HCT116 (cell line): Measurements from ENCODE around the gene RSAD1.

Experiments
- FOSL1 ChIP-seq: IDR thresholded peaks from 2 replicates; pipeline ENCODE4 v1.6.1; 2012; ENCODE audit warnings: low read depth
- POLR2A ChIP-seq: IDR thresholded peaks from 2 replicates; pipeline ENCODE4 v1.7.0; 2011; ENCODE audit warnings: borderline replicate concordance; ENCODE audit not compliant: insufficient read depth, insufficient read length; ENCODE audit errors: extremely low read depth
- TF ChIP-seq, protein P1 (sequence below), 3 experiments: fragments of 200-600 bp in 1 of 3; sonication (generic) in 1 of 3; IDR thresholded peaks in 2 of 3; conservative IDR thresholded peaks in 1 of 3; 2 replicates each; pipeline ENCODE4 v1.5.1; 2012 to 2017; ENCODE audit warnings: low read depth in 2 of 3, low read length in 2 of 3, antibody characterized with exemption in 1 of 3, borderline replicate concordance in 1 of 3, control low read depth in 1 of 3, mild to moderate bottlenecking in 1 of 3, mixed read lengths in 1 of 3, mixed run types in 1 of 3, moderate library complexity in 1 of 3; ENCODE audit not compliant: insufficient read depth in 1 of 3
- TF ChIP-seq, protein P2 (sequence below): IDR thresholded peaks from 2 replicates; pipeline ENCODE4 v1.6.1; 2012

DNA sequence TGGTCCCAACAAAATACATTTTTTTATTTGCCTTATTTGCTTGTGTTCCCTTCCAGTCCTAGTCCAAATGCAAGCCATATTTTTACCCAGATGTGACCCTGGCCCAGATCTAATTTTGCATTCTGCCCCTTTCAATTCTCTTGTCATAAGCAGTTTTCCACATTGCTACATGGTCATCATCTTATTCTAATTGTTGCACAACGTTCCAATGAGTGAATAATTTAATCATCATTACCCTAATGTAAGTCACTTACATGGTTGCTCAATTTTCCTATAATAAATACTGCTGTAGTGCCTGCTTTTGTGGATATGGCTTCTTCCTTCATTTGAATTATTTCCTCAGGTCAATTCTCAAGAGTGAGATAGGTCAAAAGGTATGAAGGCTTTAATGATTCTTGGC, 12.8 kb downstream of the RSAD1 start:
- TF ChIP-seq FOSL1 (no peak), POLR2A (no peak)
- TF ChIP-seq, protein P1, sequence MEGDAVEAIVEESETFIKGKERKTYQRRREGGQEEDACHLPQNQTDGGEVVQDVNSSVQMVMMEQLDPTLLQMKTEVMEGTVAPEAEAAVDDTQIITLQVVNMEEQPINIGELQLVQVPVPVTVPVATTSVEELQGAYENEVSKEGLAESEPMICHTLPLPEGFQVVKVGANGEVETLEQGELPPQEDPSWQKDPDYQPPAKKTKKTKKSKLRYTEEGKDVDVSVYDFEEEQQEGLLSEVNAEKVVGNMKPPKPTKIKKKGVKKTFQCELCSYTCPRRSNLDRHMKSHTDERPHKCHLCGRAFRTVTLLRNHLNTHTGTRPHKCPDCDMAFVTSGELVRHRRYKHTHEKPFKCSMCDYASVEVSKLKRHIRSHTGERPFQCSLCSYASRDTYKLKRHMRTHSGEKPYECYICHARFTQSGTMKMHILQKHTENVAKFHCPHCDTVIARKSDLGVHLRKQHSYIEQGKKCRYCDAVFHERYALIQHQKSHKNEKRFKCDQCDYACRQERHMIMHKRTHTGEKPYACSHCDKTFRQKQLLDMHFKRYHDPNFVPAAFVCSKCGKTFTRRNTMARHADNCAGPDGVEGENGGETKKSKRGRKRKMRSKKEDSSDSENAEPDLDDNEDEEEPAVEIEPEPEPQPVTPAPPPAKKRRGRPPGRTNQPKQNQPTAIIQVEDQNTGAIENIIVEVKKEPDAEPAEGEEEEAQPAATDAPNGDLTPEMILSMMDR (IDR thresholded peaks at IDR 0.05 in 2 of 3, conservative IDR thresholded peaks at IDR 0.05 in 1 of 3; ENCODE audit: borderline replicate concordance in 1 of 3, insufficient read depth in 1 of 3, low read depth in 2 of 3, low read length in 2 of 3) = no peak
- TF ChIP-seq, protein P2, sequence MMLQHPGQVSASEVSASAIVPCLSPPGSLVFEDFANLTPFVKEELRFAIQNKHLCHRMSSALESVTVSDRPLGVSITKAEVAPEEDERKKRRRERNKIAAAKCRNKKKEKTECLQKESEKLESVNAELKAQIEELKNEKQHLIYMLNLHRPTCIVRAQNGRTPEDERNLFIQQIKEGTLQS = no peak
